ENCODE results near the gene LDLRAD4.

The LDLRAD4 gene

GRCh38 chr18:13566941-13567746, 348.6 kb downstream of the LDLRAD4 start:
- no peak for DNase-seq

- no peak for DNase-seq
These were observed 350.2 kb downstream of the LDLRAD4 start for GRCh38 chr18:13568443-13569392.

- DNase-seq, result no peak
These were observed 351.7 kb downstream of the LDLRAD4 start for GRCh38 chr18:13570216-13570615.

- no peak for DNase-seq
These were observed 352.4 kb downstream of the LDLRAD4 start for GRCh38 chr18:13570856-13571495.

GRCh38 chr18:13572148-13572547, 353.6 kb downstream of the LDLRAD4 start:
- no peak for DNase-seq

- no peak for DNase-seq
These were observed 354.2 kb downstream of the LDLRAD4 start for GRCh38 chr18:13572721-13573120.

- no peak for DNase-seq
These were observed 355.2 kb downstream of the LDLRAD4 start for GRCh38 chr18:13573750-13574149.

- DNase-seq, result no peak
These were observed 355.8 kb downstream of the LDLRAD4 start for GRCh38 chr18:13574355-13574754.

- DNase-seq, result no peak
These were observed 356.2 kb downstream of the LDLRAD4 start for GRCh38 chr18:13574761-13575160.

GRCh38 chr18:13576598-13576997, 358.0 kb downstream of the LDLRAD4 start:
- no peak for DNase-seq

- DNase-seq, result no peak
These were observed 358.6 kb downstream of the LDLRAD4 start for GRCh38 chr18:13577091-13577697.

GRCh38 chr18:13577781-13578180, 359.2 kb downstream of the LDLRAD4 start:
- no peak for DNase-seq

- DNase-seq, result no peak
These were observed 359.8 kb downstream of the LDLRAD4 start for GRCh38 chr18:13578400-13578799.

GRCh38 chr18:13579874-13580273, 361.3 kb downstream of the LDLRAD4 start:
- DNase-seq, result no peak

GRCh38 chr18:13580351-13580750, 361.8 kb downstream of the LDLRAD4 start:
- DNase-seq, result no peak

- DNase-seq, result no peak
These were observed 362.4 kb downstream of the LDLRAD4 start for GRCh38 chr18:13580991-13581390.

- no peak for DNase-seq
These were observed 363.1 kb downstream of the LDLRAD4 start for GRCh38 chr18:13581496-13582177.

- DNase-seq, result no peak
These were observed 363.7 kb downstream of the LDLRAD4 start for GRCh38 chr18:13582178-13582670.

- DNase-seq, result no peak
These were observed 365.3 kb downstream of the LDLRAD4 start for GRCh38 chr18:13583576-13584550.

- DNase-seq, result no peak
These were observed 366.3 kb downstream of the LDLRAD4 start for GRCh38 chr18:13584825-13585224.

Measured in NCI-H1694 (cell line).